Measurements from ENCODE around the gene PCBP1. TPM values are rescaled to one million over a fixed set of nuclear protein-coding genes. Genes with fewer than 3 reads are reported as not detected.
A peak's percentile ranks its signal among the peaks of the same experiment; 100 is the strongest.
"Not testable (repeated sequence)": the region's sequence is repeated elsewhere in the genome, so short reads cannot be mapped to it uniquely, and the experiment has no call there.

The PCBP1 gene
- total RNA-seq, 1 donor from 2014 or later = 45.4 TPM

- Histone ChIP-seq H3K9me3 (ENCODE audit: control insufficient read depth in 3 of 3, low read length in 3 of 3) (no peaks in the 10 kb centered on the region), H3K27me3 (ENCODE audit: control insufficient read depth in 3 of 3, insufficient read depth in 3 of 3, low read length in 3 of 3) (no peaks in the 10 kb centered on the region), H3K27ac (ENCODE audit: low read depth, low read length) (peak overlapping the region; percentile 100), H3K4me3 (ENCODE audit: low read length in 3 of 3) (no peak overlapping the region), H3K9ac (ENCODE audit: low read depth in 1 of 3, low read length in 3 of 3) (peak overlapping the region in 2 of 3 donors; percentile 25 to 71), H3K36me3 (ENCODE audit: control insufficient read depth in 3 of 3, insufficient read depth in 3 of 3, low read length in 3 of 3) (no peaks in the 10 kb centered on the region), H3K4me1 (ENCODE audit: control insufficient read depth in 3 of 3, insufficient read depth in 3 of 3, low read length in 3 of 3) (peaks cover 37 to 42% (median 41%) of the 10 kb centered on the region in 3 donors)
Observed at GRCh38 chr2:70122470-70122869, 35.2 kb downstream of the PCBP1 start.

GRCh38 chr2:70123051-70123828 lies 36.0 kb downstream of the PCBP1 start:
- H3K36me3 ChIP-seq (ENCODE audit: control insufficient read depth in 3 of 3, insufficient read depth in 3 of 3, low read length in 3 of 3) = no peaks in the 10 kb centered on the region
- H3K4me3 ChIP-seq (ENCODE audit: low read length in 3 of 3) = peak overlapping the region; percentile 59 to 87 (median 79)
- H3K27me3 ChIP-seq (ENCODE audit: control insufficient read depth in 3 of 3, insufficient read depth in 3 of 3, low read length in 3 of 3) = no peaks in the 10 kb centered on the region
- H3K9ac ChIP-seq (ENCODE audit: low read depth in 1 of 3, low read length in 3 of 3) = peak overlapping the region; percentile 98 to 100 (median 99)
- no peaks in the 10 kb centered on the region for H3K9me3 ChIP-seq (ENCODE audit: control insufficient read depth in 3 of 3, low read length in 3 of 3)
- peak overlapping the region; percentile 100 for H3K27ac ChIP-seq (ENCODE audit: low read depth, low read length)
- peaks cover 40 to 46% (median 40%) of the 10 kb centered on the region in 3 donors for H3K4me1 ChIP-seq (ENCODE audit: control insufficient read depth in 3 of 3, insufficient read depth in 3 of 3, low read length in 3 of 3)

- H3K27me3 ChIP-seq (ENCODE audit: control insufficient read depth in 3 of 3, insufficient read depth in 3 of 3, low read length in 3 of 3) = no peaks in the 10 kb centered on the region
- H3K4me3 ChIP-seq (ENCODE audit: low read length in 3 of 3) = peak overlapping the region; percentile 59 to 87 (median 79)
- H3K9ac ChIP-seq (ENCODE audit: low read depth in 1 of 3, low read length in 3 of 3) = peak overlapping the region; percentile 98 to 100 (median 99)
- peak overlapping the region; percentile 100 for H3K27ac ChIP-seq (ENCODE audit: low read depth, low read length)
- H3K4me1 ChIP-seq (ENCODE audit: control insufficient read depth in 3 of 3, insufficient read depth in 3 of 3, low read length in 3 of 3) = peaks cover 40 to 45% (median 42%) of the 10 kb centered on the region in 3 donors
- H3K9me3 ChIP-seq (ENCODE audit: control insufficient read depth in 3 of 3, low read length in 3 of 3) = no peaks in the 10 kb centered on the region
- no peaks in the 10 kb centered on the region for H3K36me3 ChIP-seq (ENCODE audit: control insufficient read depth in 3 of 3, insufficient read depth in 3 of 3, low read length in 3 of 3)
Observed at GRCh38 chr2:70123829-70124116, 36.5 kb downstream of the PCBP1 start.

GRCh38 chr2:70124983-70125480 lies 37.8 kb downstream of the PCBP1 start:
- Histone ChIP-seq H3K4me3 (ENCODE audit: low read length in 3 of 3) (peak overlapping the region; percentile 75 to 87 (median 79)), H3K9ac (ENCODE audit: low read depth in 1 of 3, low read length in 3 of 3) (peak overlapping the region; percentile 96 to 99 (median 98)), H3K27ac (ENCODE audit: low read depth, low read length) (peak overlapping the region; percentile 100), H3K9me3 (ENCODE audit: control insufficient read depth in 3 of 3, low read length in 3 of 3) (no peaks in the 10 kb centered on the region), H3K36me3 (ENCODE audit: control insufficient read depth in 3 of 3, insufficient read depth in 3 of 3, low read length in 3 of 3) (no peaks in the 10 kb centered on the region), H3K4me1 (ENCODE audit: control insufficient read depth in 3 of 3, insufficient read depth in 3 of 3, low read length in 3 of 3) (peaks cover 36 to 42% (median 38%) of the 10 kb centered on the region in 3 donors), H3K27me3 (ENCODE audit: control insufficient read depth in 3 of 3, insufficient read depth in 3 of 3, low read length in 3 of 3) (no peaks in the 10 kb centered on the region)

DNA sequence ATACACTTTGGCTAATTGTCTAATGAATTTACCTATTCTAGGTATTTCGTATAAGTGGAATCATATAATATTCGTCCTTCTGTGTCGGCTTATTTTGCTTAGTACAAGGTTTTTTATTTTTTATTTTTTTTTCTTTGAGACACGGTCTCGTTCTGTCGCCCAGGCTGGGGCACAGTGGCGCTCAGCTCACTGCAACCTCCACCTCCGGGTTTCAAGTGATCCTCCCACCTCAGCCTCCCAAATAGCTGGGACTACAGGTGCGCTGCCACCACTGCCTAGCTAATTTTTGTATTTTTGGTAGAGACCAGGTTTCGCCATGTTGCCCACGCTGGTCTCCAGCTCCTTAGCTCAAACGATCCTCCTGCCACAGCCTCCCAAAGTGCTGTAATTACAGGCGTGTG lies 38.2 kb downstream of the PCBP1 start:
- Histone ChIP-seq H3K36me3 (ENCODE audit: control insufficient read depth in 3 of 3, insufficient read depth in 3 of 3, low read length in 3 of 3) (no peaks in the 10 kb centered on the region), H3K27me3 (ENCODE audit: control insufficient read depth in 3 of 3, insufficient read depth in 3 of 3, low read length in 3 of 3) (no peaks in the 10 kb centered on the region), H3K9ac (ENCODE audit: low read depth in 1 of 3, low read length in 3 of 3) (peak overlapping the region; percentile 96 to 99 (median 98)), H3K9me3 (ENCODE audit: control insufficient read depth in 3 of 3, low read length in 3 of 3) (no peaks in the 10 kb centered on the region), H3K27ac (ENCODE audit: low read depth, low read length) (peak overlapping the region; percentile 100), H3K4me1 (ENCODE audit: control insufficient read depth in 3 of 3, insufficient read depth in 3 of 3, low read length in 3 of 3) (peaks cover 36 to 42% (median 38%) of the 10 kb centered on the region in 3 donors), H3K4me3 (ENCODE audit: low read length in 3 of 3) (peak overlapping the region; percentile 75 to 87 (median 79))

DNA sequence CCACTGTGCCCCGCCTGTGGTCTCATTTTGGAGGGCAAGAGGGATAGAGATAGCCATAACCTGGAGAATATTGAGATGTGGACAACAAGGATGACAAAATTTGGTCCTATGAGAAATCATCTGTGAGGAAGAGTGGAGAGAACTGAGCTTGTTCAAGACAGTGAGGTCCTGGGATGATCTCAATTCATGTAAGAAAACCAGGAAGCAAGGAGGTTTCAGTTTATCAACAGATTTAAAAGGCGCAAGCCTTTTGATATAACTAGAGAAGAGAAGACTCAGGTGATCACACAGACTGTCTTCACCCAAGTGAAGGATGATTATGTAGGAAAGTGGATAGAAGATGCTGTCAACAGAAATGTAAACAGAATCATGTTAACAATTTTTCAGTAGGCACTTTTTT lies 39.1 kb downstream of the PCBP1 start:
- Histone ChIP-seq H3K27ac (ENCODE audit: low read depth, low read length) (peak overlapping the region; percentile 82), H3K36me3 (ENCODE audit: control insufficient read depth in 3 of 3, insufficient read depth in 3 of 3, low read length in 3 of 3) (no peaks in the 10 kb centered on the region), H3K4me3 (ENCODE audit: low read length in 3 of 3) (no peak overlapping the region), H3K4me1 (ENCODE audit: control insufficient read depth in 3 of 3, insufficient read depth in 3 of 3, low read length in 3 of 3) (peaks cover 37 to 44% (median 43%) of the 10 kb centered on the region in 3 donors), H3K9ac (ENCODE audit: low read depth in 1 of 3, low read length in 3 of 3) (no peak overlapping the region), H3K9me3 (ENCODE audit: control insufficient read depth in 3 of 3, low read length in 3 of 3) (no peaks in the 10 kb centered on the region), H3K27me3 (ENCODE audit: control insufficient read depth in 3 of 3, insufficient read depth in 3 of 3, low read length in 3 of 3) (no peaks in the 10 kb centered on the region)

DNA sequence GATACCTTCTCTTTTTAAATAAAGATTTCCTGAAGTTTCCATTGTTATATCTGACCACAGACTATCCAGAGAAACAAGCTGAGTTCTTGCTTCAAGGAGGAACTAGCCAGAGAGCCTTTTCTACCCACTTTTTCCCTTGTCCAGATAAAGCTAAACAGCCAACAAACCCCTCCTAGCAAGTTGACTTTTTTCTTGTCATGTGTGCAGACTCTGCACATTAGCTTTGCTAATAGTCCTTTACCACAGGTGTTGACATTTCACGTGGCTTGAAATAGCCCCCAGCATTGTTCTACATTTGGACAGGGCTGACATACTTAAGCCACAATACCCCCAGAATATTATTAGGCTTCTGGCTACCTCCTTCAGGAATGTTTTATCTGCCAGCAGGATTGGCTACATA lies 40.7 kb downstream of the PCBP1 start:
- H3K36me3 ChIP-seq (ENCODE audit: control insufficient read depth in 3 of 3, insufficient read depth in 3 of 3, low read length in 3 of 3) = no peaks in the 10 kb centered on the region
- peak overlapping the region; percentile 82 for H3K27ac ChIP-seq (ENCODE audit: low read depth, low read length)
- peaks cover 40 to 46% (median 40%) of the 10 kb centered on the region in 3 donors for H3K4me1 ChIP-seq (ENCODE audit: control insufficient read depth in 3 of 3, insufficient read depth in 3 of 3, low read length in 3 of 3)
- H3K4me3 ChIP-seq (ENCODE audit: low read length in 3 of 3) = peak overlapping the region in 1 of 3 donors; percentile 19
- no peaks in the 10 kb centered on the region for H3K9me3 ChIP-seq (ENCODE audit: control insufficient read depth in 3 of 3, low read length in 3 of 3)
- peak overlapping the region in 2 of 3 donors; percentile 35 to 53 for H3K9ac ChIP-seq (ENCODE audit: low read depth in 1 of 3, low read length in 3 of 3)
- no peaks in the 10 kb centered on the region for H3K27me3 ChIP-seq (ENCODE audit: control insufficient read depth in 3 of 3, insufficient read depth in 3 of 3, low read length in 3 of 3)

DNA sequence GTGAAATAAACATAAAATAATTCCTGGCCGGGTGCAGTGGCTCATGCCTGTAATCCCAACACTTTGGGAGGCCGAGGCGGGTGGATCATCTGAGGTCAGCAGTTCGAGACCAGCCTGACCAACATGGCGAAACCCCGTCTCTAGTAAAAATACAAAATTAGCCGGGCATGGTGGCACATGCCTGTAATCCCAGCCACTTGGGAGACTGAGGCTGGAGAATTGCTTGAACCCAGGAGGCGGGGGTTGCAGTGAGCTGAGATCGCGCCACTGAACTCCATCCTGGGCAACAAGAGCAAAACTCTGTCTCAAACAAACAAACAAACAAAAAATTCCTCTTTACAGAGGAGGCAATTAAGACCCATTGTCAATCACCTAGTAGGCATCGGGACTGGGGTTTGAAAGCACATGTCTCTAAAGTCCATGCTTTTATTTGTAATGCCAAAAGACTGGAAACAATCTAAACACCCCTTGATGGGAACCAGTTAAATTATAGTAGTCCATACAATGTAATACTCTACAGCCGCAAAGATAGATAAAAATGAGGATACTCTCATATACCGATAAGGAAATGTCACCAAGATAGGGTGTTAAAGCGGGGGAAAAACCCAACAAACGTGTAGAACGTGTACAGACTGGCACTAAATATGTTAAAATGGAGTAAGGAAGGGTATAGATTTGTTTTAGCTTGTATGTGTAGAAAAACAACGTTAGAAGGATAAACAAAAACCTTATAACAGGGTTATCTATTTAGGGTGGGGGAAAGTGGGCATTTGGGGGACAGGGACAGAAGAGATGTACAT lies 44.3 kb downstream of the PCBP1 start:
- H3K27ac ChIP-seq (ENCODE audit: low read depth, low read length) = peak overlapping the region; percentile 89
- H3K4me3 ChIP-seq (ENCODE audit: low read length in 3 of 3) = peak overlapping the region; percentile 6 to 69 (median 61)
- H3K36me3 ChIP-seq (ENCODE audit: control insufficient read depth in 3 of 3, insufficient read depth in 3 of 3, low read length in 3 of 3); H3K27me3 ChIP-seq (ENCODE audit: control insufficient read depth in 3 of 3, insufficient read depth in 3 of 3, low read length in 3 of 3); H3K9me3 ChIP-seq (ENCODE audit: control insufficient read depth in 3 of 3, low read length in 3 of 3): not testable (repeated sequence)
- peaks cover 42 to 53% (median 45%) of the 10 kb centered on the region in 3 donors for H3K4me1 ChIP-seq (ENCODE audit: control insufficient read depth in 3 of 3, insufficient read depth in 3 of 3, low read length in 3 of 3)
- peak overlapping the region; percentile 62 to 79 (median 75) for H3K9ac ChIP-seq (ENCODE audit: low read depth in 1 of 3, low read length in 3 of 3)

DNA sequence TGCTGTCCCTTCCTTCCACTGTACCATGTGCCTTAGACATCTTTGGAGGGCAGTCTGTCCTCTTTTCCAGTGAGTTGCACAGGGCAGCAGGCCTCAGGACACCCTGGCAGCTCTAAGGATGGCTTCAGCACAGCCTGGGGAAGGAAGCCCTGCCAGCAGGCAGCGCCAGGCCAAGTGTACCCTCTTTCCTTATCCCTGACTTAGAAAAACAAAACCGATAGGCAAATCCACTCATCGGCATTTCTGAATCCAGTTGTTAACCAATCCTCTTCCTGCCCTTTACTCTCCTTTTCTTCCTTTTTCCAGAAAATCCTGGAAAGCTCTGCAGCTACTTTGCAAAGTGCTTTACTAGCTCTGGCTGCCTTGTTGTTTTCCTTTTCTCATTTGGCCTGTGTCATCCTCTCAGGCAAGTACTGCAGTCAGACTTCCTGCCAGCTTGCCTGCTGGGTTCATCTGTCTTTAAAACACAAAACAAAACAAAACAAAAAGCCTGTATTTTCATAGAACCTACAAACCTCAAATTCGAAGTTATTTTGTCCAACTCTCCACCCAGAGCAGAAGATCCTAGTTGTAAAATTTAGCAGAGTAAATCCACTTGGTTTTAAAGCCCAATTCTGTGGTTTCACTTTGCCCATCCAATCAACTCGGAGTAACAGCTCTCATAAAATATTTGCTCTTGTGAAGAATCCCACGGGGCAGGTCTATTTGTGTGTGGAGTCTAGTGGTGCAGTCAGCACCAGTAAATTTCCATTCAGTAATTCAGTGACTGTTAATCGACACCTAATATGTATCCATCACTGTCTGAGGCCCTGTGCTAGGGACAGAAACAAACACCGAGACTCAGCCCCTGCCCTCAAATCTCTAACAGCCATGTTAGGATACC lies 45.2 kb downstream of the PCBP1 start:
- Histone ChIP-seq H3K4me1 (ENCODE audit: control insufficient read depth in 3 of 3, insufficient read depth in 3 of 3, low read length in 3 of 3) (peaks cover 36 to 49% (median 39%) of the 10 kb centered on the region in 3 donors), H3K27me3 (ENCODE audit: control insufficient read depth in 3 of 3, insufficient read depth in 3 of 3, low read length in 3 of 3) (no peaks in the 10 kb centered on the region)

More for the DNA sequence above, 45.2 kb downstream of the PCBP1 start:
- Histone ChIP-seq H3K9me3 (ENCODE audit: control insufficient read depth in 3 of 3, low read length in 3 of 3) (no peaks in the 10 kb centered on the region), H3K36me3 (ENCODE audit: control insufficient read depth in 3 of 3, insufficient read depth in 3 of 3, low read length in 3 of 3) (no peaks in the 10 kb centered on the region), H3K27ac (ENCODE audit: low read depth, low read length) (peak overlapping the region; percentile 89), H3K9ac (ENCODE audit: low read depth in 1 of 3, low read length in 3 of 3) (peak overlapping the region; percentile 62 to 79 (median 75)), H3K4me3 (ENCODE audit: low read length in 3 of 3) (peak overlapping the region; percentile 45 to 69 (median 61))

Measured in skeletal muscle tissue (tissue), 4 donors.